ENCODE measurements around the gene OPN4.

The OPN4 gene

DNA sequence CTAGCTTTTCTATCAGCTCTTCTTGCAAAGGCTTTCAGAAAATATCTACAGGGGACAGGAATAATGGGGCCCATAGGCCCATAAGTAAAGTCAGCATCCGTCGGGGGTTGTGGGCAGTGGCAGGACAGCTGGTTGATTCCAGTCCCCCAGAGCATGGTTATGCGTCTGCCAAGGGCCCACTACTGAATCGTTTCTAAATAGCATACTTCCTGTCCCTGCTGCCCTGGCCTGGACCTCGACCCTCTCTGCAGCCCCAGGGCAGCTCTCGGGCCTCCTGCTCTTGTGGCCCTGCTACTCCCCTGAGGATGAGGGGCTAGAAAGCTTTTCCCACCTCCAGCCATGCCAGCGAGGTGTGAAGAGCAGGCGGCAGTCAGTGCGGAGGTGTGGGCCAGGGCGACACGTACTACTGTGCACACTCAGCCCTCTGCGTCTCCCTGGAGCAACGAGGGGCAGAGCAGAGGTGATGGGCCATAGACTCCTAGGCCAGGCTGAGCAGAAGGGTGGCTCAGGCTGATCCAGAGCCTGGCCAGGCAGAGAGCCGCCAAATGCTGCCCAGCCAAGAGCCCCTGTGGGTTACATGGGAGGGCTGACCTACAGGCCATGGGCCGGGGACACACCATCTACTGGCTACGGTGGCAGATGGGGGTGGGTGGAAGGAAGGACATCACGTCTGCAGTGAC is 4.7 kb upstream of the OPN4 start:
- Histone ChIP-seq H3K9me3 (ENCODE audit: control insufficient read depth, low read length) (no peaks in the 10 kb centered on the region), H3K9ac (no peak overlapping the region), H3K36me3 (ENCODE audit: control insufficient read depth, insufficient read depth, low read length) (no peaks in the 10 kb centered on the region), H3K4me1 (peaks cover 6% of the 10 kb centered on the region), H2AFZ (no peak overlapping the region), H3K27me3 (ENCODE audit: control insufficient read depth, insufficient read depth, low read length) (no peaks in the 10 kb centered on the region), H3K4me2 (ENCODE audit: low read length) (no peak overlapping the region), H3K27ac (no peak overlapping the region), H3K79me2 (no peaks in the 10 kb centered on the region), H3K4me3 (ENCODE audit: low read depth, low read length) (no peak overlapping the region)
- TF ChIP-seq CTCF (IDR thresholded peaks at IDR 0.05), result no peak

- Histone ChIP-seq H2AFZ (no peak overlapping the region), H3K4me1 (peaks cover 6% of the 10 kb centered on the region), H3K9ac (no peak overlapping the region), H3K27me3 (ENCODE audit: control insufficient read depth, insufficient read depth, low read length) (no peaks in the 10 kb centered on the region), H3K36me3 (ENCODE audit: control insufficient read depth, insufficient read depth, low read length) (no peaks in the 10 kb centered on the region), H3K4me3 (ENCODE audit: low read depth, low read length) (no peak overlapping the region), H3K79me2 (no peaks in the 10 kb centered on the region), H3K4me2 (ENCODE audit: low read length) (no peak overlapping the region), H3K9me3 (ENCODE audit: control insufficient read depth, low read length) (no peaks in the 10 kb centered on the region), H3K27ac (no peak overlapping the region)
- no peak for TF ChIP-seq CTCF (IDR thresholded peaks at IDR 0.05)
Observed at GRCh38 chr10:86650151-86650550, 4.2 kb upstream of the OPN4 start.

DNA sequence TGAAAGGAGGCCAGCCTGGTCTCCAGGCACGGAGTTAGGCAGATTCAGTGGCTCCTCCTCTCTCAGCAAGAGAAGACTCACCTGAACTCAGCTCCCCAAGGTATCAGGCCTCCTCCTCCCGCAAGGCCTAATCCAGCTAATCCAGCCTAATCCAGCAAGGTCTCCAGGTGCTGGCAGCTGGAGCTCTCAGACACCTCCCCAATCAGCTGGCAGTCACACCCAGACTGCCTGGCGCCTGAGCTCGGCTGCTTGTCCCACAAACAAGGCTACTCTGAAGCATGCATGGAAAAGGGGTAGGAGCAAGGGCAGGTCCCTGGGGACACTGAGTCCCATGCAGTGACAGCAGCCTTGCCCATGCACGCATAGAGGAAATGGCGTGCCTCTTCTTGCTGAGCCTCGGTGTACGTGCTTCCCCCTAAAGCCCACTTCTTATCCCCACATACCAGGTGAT is 3.3 kb upstream of the OPN4 start:
- no peaks in the 10 kb centered on the region for H3K79me2 ChIP-seq
- TF ChIP-seq CTCF (IDR thresholded peaks at IDR 0.05), result no peak
- no peaks in the 10 kb centered on the region for H3K27me3 ChIP-seq (ENCODE audit: control insufficient read depth, insufficient read depth, low read length)
- no peak overlapping the region for H3K4me2 ChIP-seq (ENCODE audit: low read length)
- no peak overlapping the region for H3K27ac ChIP-seq
- no peak overlapping the region for H2AFZ ChIP-seq
- H3K9ac ChIP-seq, result no peak overlapping the region
- H3K4me3 ChIP-seq (ENCODE audit: low read depth, low read length), result no peak overlapping the region
- no peaks in the 10 kb centered on the region for H3K9me3 ChIP-seq (ENCODE audit: control insufficient read depth, low read length)
- H3K4me1 ChIP-seq, result peaks cover 6% of the 10 kb centered on the region
- no peaks in the 10 kb centered on the region for H3K36me3 ChIP-seq (ENCODE audit: control insufficient read depth, insufficient read depth, low read length)

GRCh38 chr10:86651631-86652331 is 2.6 kb upstream of the OPN4 start:
- Histone ChIP-seq H3K9me3 (ENCODE audit: control insufficient read depth, low read length) (no peaks in the 10 kb centered on the region), H3K4me2 (ENCODE audit: low read length) (no peak overlapping the region), H3K4me3 (ENCODE audit: low read depth, low read length) (no peak overlapping the region), H3K27ac (no peak overlapping the region), H3K79me2 (no peaks in the 10 kb centered on the region), H3K9ac (no peak overlapping the region), H3K4me1 (peaks cover 6% of the 10 kb centered on the region), H3K36me3 (ENCODE audit: control insufficient read depth, insufficient read depth, low read length) (no peaks in the 10 kb centered on the region), H2AFZ (no peak overlapping the region), H3K27me3 (ENCODE audit: control insufficient read depth, insufficient read depth, low read length) (no peaks in the 10 kb centered on the region)
- no peak for TF ChIP-seq CTCF (IDR thresholded peaks at IDR 0.05)

All from parathyroid adenoma (tissue), 2 donors.